Spleen (tissue), 7 donors: Measurements from ENCODE around the gene DNAH10.

Source experiments
- CTCF ChIP-seq, 11 experiments: fragments of 200-600 bp in 7 of 11; fragments of 450-650 bp in 4 of 11; sonication (generic) in 4 of 11; IDR thresholded peaks in 8 of 11; conservative IDR thresholded peaks in 3 of 11; 1 replicate in 7 of 11; 2 replicates in 4 of 11; pipeline versions ENCODE4 v1.4.0 to v1.8.0; 2016 to 2021; ENCODE audit warnings: antibody characterized with exemption in 11 of 11, inconsistent platforms in 4 of 11, mild to moderate bottlenecking in 1 of 11
- POLR2A ChIP-seq, 3 donors: fragments of 450-650 bp; IDR thresholded peaks; one replicate each; pipeline ENCODE4 v1.5.1; 2017; ENCODE audit warnings: antibody characterized with exemption in 3 of 3, mild to moderate bottlenecking in 1 of 3
- POLR2AphosphoS5 ChIP-seq, 3 donors: sonication (generic); formaldehyde crosslinking; IDR thresholded peaks; one replicate each; pipeline ENCODE4 v1.5.1; 2017; ENCODE audit warnings: antibody characterized with exemption in 3 of 3
- donor health status: DM: no; HTN: no; CAD: no; lungs with moderate emphysema.
- donor health status: DM: no; HTN: no; CAD: no.
- donor health status: DM: no; HTN: no; CAD: no.

- TF ChIP-seq CTCF (IDR thresholded peaks at IDR 0.05 in 8 of 11, conservative IDR thresholded peaks at IDR 0.05 in 3 of 11) (no peak), POLR2A (IDR thresholded peaks at IDR 0.05) (no peak), POLR2AphosphoS5 (IDR thresholded peaks at IDR 0.05) (no peak)
Measured at GRCh38 chr12:123847019-123847418, 84.9 kb downstream of the DNAH10 start.
